Endothelial cell (in vitro differentiated cells): ENCODE measurements around the gene CELF5. TPM values are rescaled to one million over a fixed set of nuclear protein-coding genes. Genes with fewer than 3 reads are reported as not detected.

Experiments
- DNase-seq: peaks from one replicate; pipeline ENCODE4 v3.0.0; 2021; ENCODE audit warnings: low spot score
- H3K27ac Mint-ChIP-seq: one replicate; pipeline ENCODE4 v1.8.0; 2021; ENCODE audit warnings: mixed read lengths, inconsistent platforms; ENCODE audit not compliant: unreplicated experiment
- H3K27me3 Mint-ChIP-seq: one replicate; pipeline ENCODE4 v1.8.0; 2021; ENCODE audit warnings: mild to moderate bottlenecking, moderate library complexity, mixed read lengths, inconsistent platforms; ENCODE audit not compliant: unreplicated experiment
- H3K36me3 Mint-ChIP-seq: one replicate; pipeline ENCODE4 v1.8.0; 2021; ENCODE audit warnings: mild to moderate bottlenecking, low read depth, mixed read lengths, inconsistent platforms; ENCODE audit not compliant: unreplicated experiment
- H3K4me1 Mint-ChIP-seq: one replicate; pipeline ENCODE4 v1.8.0; 2021; ENCODE audit warnings: mild to moderate bottlenecking, mixed read lengths, inconsistent platforms; ENCODE audit not compliant: unreplicated experiment
- H3K4me3 Mint-ChIP-seq: one replicate; pipeline ENCODE4 v1.8.0; 2021; ENCODE audit warnings: mild to moderate bottlenecking, mixed read lengths, inconsistent platforms; ENCODE audit not compliant: unreplicated experiment
- H3K9me3 Mint-ChIP-seq: one replicate; pipeline ENCODE4 v1.8.0; 2021; ENCODE audit warnings: mixed read lengths, inconsistent platforms; ENCODE audit not compliant: unreplicated experiment
- total RNA-seq: library from RNA; stranded (reverse); fragmentation: NEBNext Ultra II Directional; extraction: Animal tissue kit (Norgen Biotek cat#: 25700); gene quantifications from one replicate; pipeline ENCODE4 v1.2.1, GENCODE V29; 2021; ENCODE audit not compliant: unreplicated experiment
- TF ChIP-seq, protein P1 (sequence below): fragments of 200-600 bp; sonication (generic); IDR thresholded peaks from one replicate; pipeline ENCODE4 v1.5.0; 2021; ENCODE audit warnings: antibody characterized with exemption; ENCODE audit not compliant: unreplicated experiment

Gene CELF5
- total RNA-seq, 1 donor from 2014 or later = 0.38 TPM

DNA sequence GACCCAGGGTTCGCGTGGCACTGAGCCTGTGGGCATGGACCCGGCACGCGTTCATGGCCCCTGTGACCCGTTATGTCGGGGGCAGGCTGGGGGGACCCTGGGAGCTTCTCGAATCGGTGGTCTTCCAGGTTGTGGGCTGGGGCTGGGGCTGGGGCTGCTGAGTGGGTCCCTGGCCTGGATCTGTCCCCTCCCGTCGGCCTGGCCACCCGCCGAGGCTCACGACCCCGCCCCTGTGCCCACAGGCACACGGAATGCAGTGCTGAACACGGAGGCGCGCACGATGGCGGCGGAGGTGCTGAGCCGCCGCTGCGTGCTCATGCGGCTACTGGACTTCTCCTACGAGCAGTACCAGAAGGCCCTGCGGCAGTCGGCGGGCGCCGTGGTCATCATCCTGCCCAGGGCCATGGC, 32.2 kb upstream of the CELF5 start:
- Mint-ChIP-seq H3K4me1 (peaks cover 5% of the 10 kb centered on the region), H3K27ac (no peak overlapping the region), H3K36me3 (peaks cover 14% of the 10 kb centered on the region), H3K9me3 (no peaks in the 10 kb centered on the region), H3K4me3 (no peak overlapping the region), H3K27me3 (peaks cover 5% of the 10 kb centered on the region)
- DNase-seq = no peak
- TF ChIP-seq, protein P1, sequence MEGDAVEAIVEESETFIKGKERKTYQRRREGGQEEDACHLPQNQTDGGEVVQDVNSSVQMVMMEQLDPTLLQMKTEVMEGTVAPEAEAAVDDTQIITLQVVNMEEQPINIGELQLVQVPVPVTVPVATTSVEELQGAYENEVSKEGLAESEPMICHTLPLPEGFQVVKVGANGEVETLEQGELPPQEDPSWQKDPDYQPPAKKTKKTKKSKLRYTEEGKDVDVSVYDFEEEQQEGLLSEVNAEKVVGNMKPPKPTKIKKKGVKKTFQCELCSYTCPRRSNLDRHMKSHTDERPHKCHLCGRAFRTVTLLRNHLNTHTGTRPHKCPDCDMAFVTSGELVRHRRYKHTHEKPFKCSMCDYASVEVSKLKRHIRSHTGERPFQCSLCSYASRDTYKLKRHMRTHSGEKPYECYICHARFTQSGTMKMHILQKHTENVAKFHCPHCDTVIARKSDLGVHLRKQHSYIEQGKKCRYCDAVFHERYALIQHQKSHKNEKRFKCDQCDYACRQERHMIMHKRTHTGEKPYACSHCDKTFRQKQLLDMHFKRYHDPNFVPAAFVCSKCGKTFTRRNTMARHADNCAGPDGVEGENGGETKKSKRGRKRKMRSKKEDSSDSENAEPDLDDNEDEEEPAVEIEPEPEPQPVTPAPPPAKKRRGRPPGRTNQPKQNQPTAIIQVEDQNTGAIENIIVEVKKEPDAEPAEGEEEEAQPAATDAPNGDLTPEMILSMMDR = no peak

DNA sequence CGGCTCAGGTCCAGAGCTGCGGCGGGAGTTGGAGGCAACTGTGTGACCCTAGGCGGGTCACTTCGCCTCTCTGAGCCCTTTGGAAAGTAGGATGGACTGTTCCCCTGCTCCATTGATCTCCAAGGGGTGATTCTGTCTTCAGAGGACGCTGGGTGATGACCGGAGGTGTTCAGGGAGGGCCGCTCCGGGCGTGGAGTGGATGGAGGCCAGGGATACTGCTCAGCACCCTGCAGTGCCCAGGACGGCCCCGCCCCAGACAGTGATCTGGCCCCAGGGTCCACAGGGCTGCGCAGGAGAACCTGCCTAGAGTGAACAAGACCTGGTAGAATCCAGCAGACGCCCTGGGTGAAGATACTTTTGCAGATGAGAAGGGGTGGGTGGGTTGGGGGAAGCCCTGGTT, 31.8 kb upstream of the CELF5 start:
- no peaks in the 10 kb centered on the region for H3K9me3 Mint-ChIP-seq
- peaks cover 5% of the 10 kb centered on the region for H3K27me3 Mint-ChIP-seq
- H3K36me3 Mint-ChIP-seq = peaks cover 14% of the 10 kb centered on the region
- TF ChIP-seq, protein P1 = no peak
- H3K4me1 Mint-ChIP-seq = peaks cover 4% of the 10 kb centered on the region
- DNase-seq = no peak
- H3K27ac Mint-ChIP-seq = no peak overlapping the region
- H3K4me3 Mint-ChIP-seq = no peak overlapping the region

DNA sequence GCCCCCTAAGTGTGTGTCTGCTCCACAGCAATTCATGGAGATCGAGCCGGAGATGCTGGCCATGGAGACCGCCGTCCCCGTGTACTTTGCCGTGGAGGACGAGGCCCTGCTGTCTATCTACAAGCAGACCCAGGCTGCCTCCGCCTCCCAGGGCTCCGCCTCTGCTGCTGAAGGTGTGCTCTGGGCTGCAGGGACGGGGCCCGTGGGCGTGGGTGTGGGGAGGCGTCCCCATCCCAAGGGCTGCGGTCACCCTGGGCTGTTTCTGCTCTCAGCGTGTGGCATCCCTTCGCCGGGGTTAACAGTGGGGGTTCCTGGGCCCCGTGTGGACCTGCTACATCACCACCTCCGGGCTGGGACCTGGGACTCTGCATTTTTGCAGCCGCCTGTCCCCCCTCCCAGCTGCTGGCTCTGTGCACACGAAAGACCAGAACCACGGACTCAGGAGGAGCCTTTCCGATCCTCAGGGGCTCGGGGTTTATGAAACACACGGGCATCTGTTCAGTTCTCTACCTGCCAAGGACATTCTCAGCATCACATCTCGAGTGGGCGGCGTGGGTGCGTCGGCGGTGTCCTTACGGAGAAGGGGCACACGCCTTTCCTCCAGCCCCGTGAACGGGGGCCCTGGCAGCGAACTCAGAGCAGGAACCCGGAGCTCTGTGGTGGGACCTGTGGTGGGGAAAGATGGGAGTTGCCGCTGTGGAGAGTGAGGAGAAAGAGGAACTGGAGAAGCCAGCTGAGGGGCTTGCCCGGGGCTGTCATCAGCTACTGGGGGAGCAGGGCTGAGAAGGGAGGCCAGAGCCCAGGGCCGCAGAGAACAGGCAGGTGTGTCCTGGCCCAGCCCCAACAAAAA, 31.0 kb upstream of the CELF5 start:
- Mint-ChIP-seq H3K27me3 (peaks cover 5% of the 10 kb centered on the region), H3K27ac (no peak overlapping the region)
- no peak for DNase-seq

DNA sequence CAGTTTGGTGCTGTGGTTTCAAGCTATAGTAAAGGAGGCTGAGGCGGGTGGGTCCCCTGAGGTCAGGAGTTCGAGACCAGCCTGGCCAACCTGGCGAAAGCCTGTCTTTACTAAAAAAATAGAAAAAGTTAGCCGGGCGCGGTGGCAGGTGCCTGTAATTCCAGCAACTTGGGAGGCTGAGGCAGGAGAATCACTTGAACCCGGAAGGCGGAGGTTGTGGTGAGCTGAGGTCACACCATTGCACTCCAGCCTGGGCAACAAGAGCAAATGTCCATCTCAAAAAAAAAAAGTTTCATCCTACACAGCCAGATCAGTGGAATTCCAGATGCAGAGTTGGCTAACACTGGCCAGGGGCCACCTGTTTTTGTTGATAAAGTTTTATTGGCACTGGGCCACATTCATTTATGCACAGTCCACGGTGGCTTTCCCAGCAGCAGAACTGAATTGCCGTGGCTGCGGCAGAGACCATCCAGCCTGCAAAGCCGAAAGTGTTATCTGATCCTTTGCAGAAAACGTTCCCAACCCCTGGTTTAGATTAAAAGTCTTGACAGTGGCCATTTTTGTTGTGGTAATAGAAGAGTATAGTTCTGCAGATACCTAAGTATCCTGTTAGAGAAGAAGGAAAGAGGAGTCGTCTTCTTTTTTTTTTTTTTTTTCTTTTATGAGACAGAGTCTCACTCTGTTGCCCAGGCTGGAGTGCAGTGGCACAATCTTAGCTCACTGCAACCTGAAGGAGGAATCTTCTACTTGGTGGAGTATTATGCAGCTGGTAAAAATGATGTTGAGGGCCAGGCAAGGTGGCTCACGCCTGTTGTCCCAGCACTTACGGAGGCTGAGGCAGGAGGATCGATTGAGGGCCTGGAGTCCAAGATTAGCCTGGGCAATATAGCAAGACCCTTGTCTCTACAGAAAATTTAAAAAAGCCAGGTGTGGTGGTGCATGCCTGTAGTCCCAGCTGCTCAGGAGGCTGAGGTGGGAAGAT, 30.1 kb upstream of the CELF5 start:
- Mint-ChIP-seq H3K36me3 (peaks cover 14% of the 10 kb centered on the region), H3K4me3 (no peak overlapping the region), H3K27me3 (peaks cover 5% of the 10 kb centered on the region), H3K27ac (no peak overlapping the region), H3K9me3 (no peaks in the 10 kb centered on the region), H3K4me1 (peaks cover 4% of the 10 kb centered on the region)
- TF ChIP-seq, protein P1 = no peak
- DNase-seq = no peak

More for the DNA sequence above, 31.0 kb upstream of the CELF5 start:
- H3K4me1 Mint-ChIP-seq = peaks cover 4% of the 10 kb centered on the region
- TF ChIP-seq, protein P1 = no peak
- H3K4me3 Mint-ChIP-seq = no peak overlapping the region
- peaks cover 14% of the 10 kb centered on the region for H3K36me3 Mint-ChIP-seq
- no peaks in the 10 kb centered on the region for H3K9me3 Mint-ChIP-seq
